Testis (tissue), 2 donors: ENCODE data around the gene UGT1A5.

Source experiments
- CTCF ChIP-seq, 3 experiments: fragments of 450-650 bp in 2 of 3; fragments of 200-600 bp in 1 of 3; sonication (generic) in 1 of 3; IDR thresholded peaks; one replicate each; pipeline ENCODE4 v1.5.1; 2016 to 2019; ENCODE audit warnings: antibody characterized with exemption in 3 of 3, mild to moderate bottlenecking in 2 of 3, moderate library complexity in 1 of 3
- POLR2A ChIP-seq: fragments of 450-650 bp; IDR thresholded peaks from one replicate; pipeline ENCODE4 v1.6.1; 2017; ENCODE audit warnings: antibody characterized with exemption, mild to moderate bottlenecking, moderate library complexity

- no peak for TF ChIP-seq CTCF (IDR thresholded peaks at IDR 0.05)
- no peak for TF ChIP-seq POLR2A
These were observed 67.0 kb downstream of the UGT1A5 start for GRCh38 chr2:233779722-233780121.
